Heart left ventricle (tissue), 16 donors: ENCODE data around the gene ELMO2. TPM values are rescaled to one million over a fixed set of nuclear protein-coding genes. Genes with fewer than 3 reads are reported as not detected.
A peak's percentile ranks its signal among the peaks of the same experiment; 100 is the strongest.

Experiments
- ATAC-seq, 4 donors: fragments of 200-7000 bp; cut with Tn5 transposase; one replicate each; pipeline ENCODE4 v1.9.1; 2020 to 2022; ENCODE audit warnings: moderate library complexity in 4 of 4, mild to moderate bottlenecking in 3 of 4, moderate number of reproducible peaks in 1 of 4
- DNase-seq, 5 donors: peaks; one replicate each; pipeline ENCODE4 v3.0.0-alpha.2; 2020
- H3K27ac ChIP-seq, 12 donors: fragments of 200-600 bp; sonication (generic) in 4 of 12; one replicate each; pipeline versions ENCODE4 v1.5.0 to v1.8.0; 2016 to 2022; ENCODE audit warnings: mild to moderate bottlenecking in 2 of 12
- H3K27me3 ChIP-seq, 9 donors: fragments of 200-600 bp; sonication (generic) in 2 of 9; one replicate each; pipeline versions ENCODE4 v1.5.1 to v1.8.0; 2016 to 2022; ENCODE audit warnings: mild to moderate bottlenecking in 3 of 9
- H3K36me3 ChIP-seq, 9 donors: fragments of 200-600 bp; sonication (generic) in 2 of 9; one replicate each; pipeline versions ENCODE4 v1.5.0 to v1.8.0; 2018 to 2022; ENCODE audit warnings: mild to moderate bottlenecking in 2 of 9
- H3K4me1 ChIP-seq, 12 donors: fragments of 200-600 bp; sonication (generic) in 4 of 12; one replicate each; pipeline versions ENCODE4 v1.5.0 to v1.8.0; 2016 to 2022; ENCODE audit warnings: mild to moderate bottlenecking in 3 of 12
- H3K4me3 ChIP-seq, 12 donors: fragments of 200-600 bp; sonication (generic) in 4 of 12; one replicate each; pipeline versions ENCODE4 v1.5.0 to v1.8.0; 2017 to 2022; ENCODE audit warnings: mild to moderate bottlenecking in 9 of 12, moderate library complexity in 4 of 12
- H3K9me3 ChIP-seq, 12 donors: fragments of 200-600 bp; sonication (generic) in 4 of 12; one replicate each; pipeline versions ENCODE4 v1.5.0 to v1.8.0; 2016 to 2022; ENCODE audit warnings: mild to moderate bottlenecking in 1 of 12
- POLR2A ChIP-seq, 2 donors: fragments of 450-650 bp; IDR thresholded peaks; one replicate each; pipeline ENCODE4 v1.6.1; 2017; ENCODE audit warnings: antibody characterized with exemption in 2 of 2, mild to moderate bottlenecking in 2 of 2, moderate library complexity in 2 of 2
- WGBS, 4 donors: extraction: QIAGEN DNeasy Blood & Tissue Kit in 2 of 4; methylation state at CpG; one replicate each; pipeline versions ENCODE4 v1.1.5 to v1.1.7; 2013 to 2018; 5-methylcytosine and 5-hydroxymethylcytosine counted together
- intact Hi-C, 10 donors: fragments of 100-400 bp; cut with DNase I; formaldehyde crosslinking; loops; one replicate each; pipeline versions ENCODE4 v1.11.1 to v1.14.2; 2022
- polyA plus RNA-seq, 2 donors: library from polyadenylated mRNA; stranded (reverse); fragments of 200-250 nt; gene quantifications; one replicate each; pipeline ENCODE4 v1.2.3, GENCODE V29; 2013
- total RNA-seq, 9 donors: library from RNA; depleted of rRNA in 2 of 9; stranded (reverse); fragments of >200 nt in 2 of 9; fragmentation: NEBNext Ultra II Directional in 3 of 9; extraction: Animal tissue kit (Norgen Biotek cat#: 25700) in 3 of 9; gene quantifications; one replicate each; pipeline versions ENCODE4 v1.1.0 to v1.2.4, GENCODE V29; 2016 to 2023
- TF ChIP-seq, protein P1 (sequence below), 12 donors: fragments of 200-600 bp; sonication (generic) in 4 of 12; IDR thresholded peaks; one replicate each; pipeline versions ENCODE4 v1.5.0 to v1.8.0; 2018 to 2022; ENCODE audit warnings: antibody characterized with exemption in 12 of 12, mild to moderate bottlenecking in 5 of 12
- donor health status: ischemic (EF 13 %, LVEDD 7.1; RV severe dilation, severe dysfunction).
- donor health status: healthy with polysubstance abuse.
- donor health status: DM: no; HTN: yes; CAD: no.
- donor health status: DM: no; HTN: no; CAD: no.
- donor health status: ischemic (EF 25% LVEDD 6.9; RV normal size, moderate dysfunction).
- donor health status: ischemic (EF 25% LVEDD 5.7; RV mildly dilated, moderate dysfunction).
- donor health status: healthy.
- donor health status: DM: yes; HTN: yes; CAD: no.
- donor health status: ischemic (EF 35%, LVEDD 5.7; RV mildly dilated, moderate dysfunction).
- donor health status: nonischemic (EF 11% LVEDD 7.7; RV severe dilation, severe dysfunction).
- donor health status: DM: yes; HTN: yes; CAD: no.
- donor health status: PGD.
- donor health status: ischemic (EF 29% LVEDD 5.4; RV normal size, mild dysfunction).
- donor health status: nonischemic (EF 23%, LVEDD 6.1; RV moderate dilation, normal function).

The ELMO2 gene
- total and polyA plus RNA-seq, 11 donors: 14.6 to 57.5 (median 33.6) TPM

DNA sequence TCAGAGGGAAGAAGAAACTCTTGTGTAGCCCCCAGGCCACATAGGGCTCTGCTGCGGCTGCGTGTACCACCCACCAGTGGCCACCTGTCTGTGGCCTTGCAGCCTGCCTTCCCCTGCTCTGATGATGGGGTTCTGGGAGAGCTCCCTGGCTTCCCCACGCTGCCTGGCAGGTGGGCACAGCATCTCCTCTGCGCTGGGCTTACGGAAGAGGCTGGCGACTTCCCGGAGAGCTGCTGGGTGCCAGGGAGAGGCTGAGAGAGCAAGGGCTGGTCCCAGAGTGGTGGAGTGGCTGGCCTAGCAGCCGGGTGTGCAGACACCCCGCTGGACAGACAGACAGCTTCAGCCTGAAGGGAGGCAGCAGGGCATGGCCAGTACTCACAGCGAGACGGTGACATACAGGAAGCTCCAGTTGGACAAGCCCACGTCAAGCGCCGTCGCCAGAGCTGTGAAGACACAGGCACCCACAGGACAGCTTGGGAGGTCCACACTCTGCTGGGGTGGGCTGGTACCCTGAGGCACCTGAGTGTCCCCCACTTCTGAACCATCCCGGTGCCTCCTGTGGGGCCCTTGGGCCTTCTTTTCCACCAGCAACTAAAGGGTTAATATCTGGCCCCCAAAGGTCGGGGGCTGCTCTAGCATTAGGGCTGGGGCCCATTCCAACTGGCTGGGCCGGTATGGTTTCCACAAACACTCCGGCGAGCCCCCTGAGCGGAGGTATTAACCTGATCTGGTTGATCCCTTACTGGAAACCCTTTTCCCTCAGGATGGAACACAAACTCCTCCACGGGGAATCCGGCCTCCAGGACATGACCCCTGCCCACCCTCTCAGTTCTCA, 50.0 kb downstream of the ELMO2 start:
- 58 to 68% (median 59%) methylated on average over 22 to 23 of the region's 23 CpGs for WGBS, 4 donors
- DNase-seq: no peak
- Histone ChIP-seq H3K4me3 (no peak overlapping the region), H3K27ac (peak overlapping the region in 6 of 12 donors; percentile 37 to 70 (median 42)), H3K36me3 (peaks cover 0 to 39% (median 6%) of the 10 kb centered on the region in 9 donors), H3K9me3 (no peaks in the 10 kb centered on the region), H3K27me3 (no peaks in the 10 kb centered on the region), H3K4me1 (peaks cover 2 to 57% (median 38%) of the 10 kb centered on the region in 12 donors)
- intact Hi-C loops: loop anchor here in 1 of 10 donors (10.0 kb wide), 1 partner anchor 332 kb away; the partner anchor contains the start of gene SLC12A5
- TF ChIP-seq, protein P1, sequence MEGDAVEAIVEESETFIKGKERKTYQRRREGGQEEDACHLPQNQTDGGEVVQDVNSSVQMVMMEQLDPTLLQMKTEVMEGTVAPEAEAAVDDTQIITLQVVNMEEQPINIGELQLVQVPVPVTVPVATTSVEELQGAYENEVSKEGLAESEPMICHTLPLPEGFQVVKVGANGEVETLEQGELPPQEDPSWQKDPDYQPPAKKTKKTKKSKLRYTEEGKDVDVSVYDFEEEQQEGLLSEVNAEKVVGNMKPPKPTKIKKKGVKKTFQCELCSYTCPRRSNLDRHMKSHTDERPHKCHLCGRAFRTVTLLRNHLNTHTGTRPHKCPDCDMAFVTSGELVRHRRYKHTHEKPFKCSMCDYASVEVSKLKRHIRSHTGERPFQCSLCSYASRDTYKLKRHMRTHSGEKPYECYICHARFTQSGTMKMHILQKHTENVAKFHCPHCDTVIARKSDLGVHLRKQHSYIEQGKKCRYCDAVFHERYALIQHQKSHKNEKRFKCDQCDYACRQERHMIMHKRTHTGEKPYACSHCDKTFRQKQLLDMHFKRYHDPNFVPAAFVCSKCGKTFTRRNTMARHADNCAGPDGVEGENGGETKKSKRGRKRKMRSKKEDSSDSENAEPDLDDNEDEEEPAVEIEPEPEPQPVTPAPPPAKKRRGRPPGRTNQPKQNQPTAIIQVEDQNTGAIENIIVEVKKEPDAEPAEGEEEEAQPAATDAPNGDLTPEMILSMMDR (IDR thresholded peaks at IDR 0.05): no peak
- TF ChIP-seq POLR2A (IDR thresholded peaks at IDR 0.05): no peak
- no peak for ATAC-seq

DNA sequence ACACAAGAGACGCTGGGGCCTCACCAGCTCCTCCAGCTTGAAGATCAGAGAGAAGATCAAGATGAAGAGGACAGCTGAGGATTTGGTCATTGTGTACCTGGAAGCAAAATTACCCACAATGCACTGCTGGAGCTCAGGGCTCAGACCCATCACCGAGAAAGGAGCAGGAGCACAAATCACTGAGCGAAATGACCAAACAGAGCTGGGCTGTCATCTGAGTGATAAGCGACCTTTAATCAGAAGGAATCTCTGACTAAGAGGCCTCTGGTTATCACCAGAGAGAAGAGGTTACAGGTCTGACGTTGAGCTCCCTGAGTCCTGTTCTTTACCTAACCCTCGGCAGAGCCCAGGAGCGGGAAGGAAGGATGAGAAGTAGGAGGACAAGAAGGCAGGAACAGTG, 50.6 kb downstream of the ELMO2 start:
- Histone ChIP-seq H3K4me1 (peaks cover 2 to 55% (median 37%) of the 10 kb centered on the region in 12 donors), H3K27ac (no peak overlapping the region), H3K9me3 (no peaks in the 10 kb centered on the region), H3K36me3 (peaks cover 0 to 45% (median 12%) of the 10 kb centered on the region in 9 donors), H3K27me3 (no peaks in the 10 kb centered on the region), H3K4me3 (no peak overlapping the region)
- TF ChIP-seq POLR2A (IDR thresholded peaks at IDR 0.05): no peak
- TF ChIP-seq, protein P1 (IDR thresholded peaks at IDR 0.05): no peak
- ATAC-seq: no peak
- no peak for DNase-seq
- WGBS, 4 donors: 79 to 82% (median 80%) methylated on average over 7 of the region's 7 CpGs
- intact Hi-C loops: loop anchor here in 1 of 10 donors (10.0 kb wide), 1 partner anchor 331 kb away; the partner anchor contains the start of gene SLC12A5

DNA sequence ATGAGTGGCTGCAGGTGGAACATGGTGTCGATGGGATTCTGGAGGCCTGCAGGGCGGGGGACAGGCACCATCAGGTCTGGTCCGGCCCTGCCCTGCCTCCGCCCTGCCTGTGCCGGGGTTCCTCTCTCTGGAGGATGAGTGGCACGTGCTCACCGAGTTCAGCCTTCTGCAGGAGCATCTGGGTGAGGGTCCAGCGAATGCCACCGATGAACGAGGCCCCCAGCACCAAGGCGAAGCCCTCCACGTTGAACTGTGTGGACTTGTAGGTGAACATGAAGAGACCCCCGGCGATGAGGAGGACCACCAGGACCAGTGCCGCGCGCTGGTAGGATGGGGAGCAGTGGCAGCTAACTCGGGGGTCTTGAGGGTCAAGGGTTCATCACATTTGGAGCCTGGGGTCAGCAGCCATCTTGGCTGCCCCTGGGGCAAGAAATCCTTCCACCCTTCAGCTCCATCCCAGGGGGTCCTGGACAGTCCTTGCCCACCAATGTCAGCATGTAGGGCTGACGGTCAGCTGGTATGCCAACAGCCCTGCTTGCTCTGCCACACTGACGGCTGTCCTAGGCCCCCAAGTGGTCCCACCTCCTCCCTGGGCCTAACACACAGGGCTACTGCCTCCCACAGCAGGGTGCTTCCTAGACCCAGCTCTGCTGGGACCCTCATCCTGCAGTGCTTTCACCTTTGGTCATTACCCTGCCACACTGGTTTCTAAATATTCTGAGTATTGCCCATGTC, 51.3 kb downstream of the ELMO2 start:
- no peak overlapping the region for H3K4me3 ChIP-seq
- no peaks in the 10 kb centered on the region for H3K27me3 ChIP-seq
- H3K27ac ChIP-seq: no peak overlapping the region
- 90 to 95% (median 94%) methylated on average over 15 to 20 of the region's 20 CpGs for WGBS, 4 donors
- peaks cover 0 to 52% (median 19%) of the 10 kb centered on the region in 9 donors for H3K36me3 ChIP-seq
- ATAC-seq: no peak
- no peak for TF ChIP-seq POLR2A (IDR thresholded peaks at IDR 0.05)
- TF ChIP-seq, protein P1 (IDR thresholded peaks at IDR 0.05): no peak
- peaks cover 2 to 51% (median 36%) of the 10 kb centered on the region in 12 donors for H3K4me1 ChIP-seq
- intact Hi-C loops: loop anchor here in 1 of 10 donors (10.0 kb wide), 1 partner anchor 330 kb away; the partner anchor contains the start of gene SLC12A5
- DNase-seq: no peak
- H3K9me3 ChIP-seq: no peaks in the 10 kb centered on the region

DNA sequence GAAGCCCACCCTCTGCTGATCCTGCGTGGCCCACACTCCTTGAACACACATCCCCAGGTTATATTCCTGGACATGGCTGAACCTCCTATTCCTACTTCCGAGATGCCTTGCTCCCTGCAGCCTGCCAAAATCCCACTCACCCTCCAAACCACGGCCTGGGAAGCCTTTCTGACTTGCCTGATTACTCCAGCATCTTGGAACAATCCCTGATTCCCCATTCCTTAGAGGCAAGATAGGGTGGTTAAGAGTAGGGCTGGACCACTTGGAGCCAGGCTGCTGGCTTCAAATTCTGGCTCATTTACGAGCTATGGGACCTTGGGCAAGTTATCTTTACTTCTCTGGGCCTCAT, 52.2 kb downstream of the ELMO2 start:
- 86 to 91% (median 90%) methylated on average over 4 of the region's 4 CpGs for WGBS, 4 donors
- no peak for ATAC-seq
- Histone ChIP-seq H3K4me1 (peaks cover 2 to 45% (median 28%) of the 10 kb centered on the region in 12 donors), H3K27ac (no peak overlapping the region), H3K27me3 (no peaks in the 10 kb centered on the region), H3K4me3 (no peak overlapping the region), H3K9me3 (no peaks in the 10 kb centered on the region), H3K36me3 (peaks cover 0 to 61% (median 24%) of the 10 kb centered on the region in 9 donors)
- intact Hi-C loops: loop anchor here in 1 of 10 donors (10.0 kb wide), 1 partner anchor 329 kb away; the partner anchor contains the start of gene SLC12A5
- TF ChIP-seq, protein P1 (IDR thresholded peaks at IDR 0.05): no peak
- no peak for TF ChIP-seq POLR2A (IDR thresholded peaks at IDR 0.05)
- no peak for DNase-seq
